ENCODE measurements around the gene SYCE3. TPM values are rescaled to one million over a fixed set of nuclear protein-coding genes. Genes with fewer than 3 reads are reported as not detected.
"Not testable (repeated sequence)": the region's sequence is repeated elsewhere in the genome, so short reads cannot be mapped to it uniquely, and the experiment has no call there.

The SYCE3 gene
- total RNA-seq: not detected in 2 replicates

DNA sequence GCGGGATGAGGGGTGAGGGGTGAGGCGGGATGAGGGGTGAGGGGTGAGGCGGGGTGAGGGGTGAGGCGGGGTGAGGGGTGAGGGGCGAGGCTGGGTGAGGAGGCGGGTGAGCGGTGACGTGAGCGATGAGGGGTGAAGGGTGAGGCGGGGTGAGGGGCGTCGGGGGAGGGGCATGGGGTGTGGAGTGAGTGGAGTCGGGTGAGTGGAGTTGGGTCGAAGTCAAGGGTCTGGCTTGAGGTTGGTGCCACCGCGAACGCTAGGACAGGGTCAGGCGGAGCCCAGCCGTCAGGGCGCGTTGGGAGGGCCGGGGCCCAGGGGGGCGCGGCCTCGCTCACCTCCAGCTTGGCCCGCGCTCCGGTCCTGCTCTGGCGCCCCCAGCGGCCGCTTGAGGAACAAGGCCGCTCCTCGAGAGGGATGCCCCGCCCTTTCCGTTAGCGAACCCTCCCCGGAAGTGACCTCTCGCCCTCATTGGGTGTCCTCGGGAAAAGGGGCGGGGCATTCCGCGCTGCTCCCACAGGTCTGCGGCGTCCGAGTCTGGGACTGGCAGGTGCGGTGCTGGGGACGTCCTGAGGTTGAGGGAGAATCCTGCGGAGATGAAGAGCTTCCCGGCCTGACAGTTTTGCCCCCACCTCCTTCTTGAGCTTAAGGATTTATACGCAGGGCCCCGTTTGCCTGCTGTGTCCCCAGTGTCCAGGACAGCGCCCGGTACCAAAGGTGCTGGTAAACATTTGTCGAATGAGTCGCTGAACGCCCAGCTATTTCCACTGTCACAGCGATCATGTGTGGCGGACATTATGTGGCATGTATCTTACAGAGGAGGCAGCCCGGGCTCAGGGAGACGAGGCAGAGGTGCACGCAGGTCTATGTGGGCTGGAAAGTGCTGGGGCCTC lies at the start of gene SYCE3:
TSS of gene SYCE3 (minus strand) at position 397 of the 890 bp plus-strand sequence. CDS start 6,514 bp downstream, outside the sequence.
- intact Hi-C loops (cut with micrococcal nuclease): loop anchor here (1.0 to 2.0 kb wide), 11 partner anchors 18 to 317 kb away; partner anchors contain the start of genes ARSA, CHKB, NCAPH2 and TUBGCP6

- intact Hi-C loops (cut with micrococcal nuclease): loop anchor here (2.0 kb wide), 1 partner anchor 49 kb away; the partner anchor contains the start of gene SYCE3
These were observed 49.4 kb upstream of the SYCE3 start for GRCh38 chr22:50612168-50612527.

- intact Hi-C loops (cut with micrococcal nuclease): loop anchor here (2.0 kb wide), 1 partner anchor 49 kb away; the partner anchor contains the start of gene SYCE3
These were observed 48.8 kb upstream of the SYCE3 start for GRCh38 chr22:50611341-50612060.

DNA sequence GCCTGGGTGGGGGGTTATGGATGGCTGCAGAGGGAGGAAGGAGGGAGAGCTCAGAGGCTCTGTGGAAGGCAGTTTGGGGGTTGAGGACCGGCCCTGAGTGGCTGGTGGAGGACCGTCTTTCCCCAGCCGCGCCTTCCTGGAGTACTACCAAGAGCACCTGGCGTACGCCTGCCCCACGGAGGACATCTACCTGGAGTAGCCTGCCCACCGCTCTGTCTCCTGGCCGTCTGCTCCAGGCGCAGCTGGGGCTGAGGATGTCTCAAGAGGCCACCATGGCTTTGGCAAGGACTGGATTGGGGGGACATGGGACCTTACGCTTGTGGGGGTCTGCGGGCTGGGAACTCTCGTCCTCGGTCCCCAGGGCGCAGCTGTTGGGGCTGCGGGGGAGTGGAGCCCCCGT lies 47.9 kb upstream of the SYCE3 start:
- intact Hi-C loops (cut with micrococcal nuclease): no loop called here

GRCh38 chr22:50610041-50610451 lies 47.3 kb upstream of the SYCE3 start:
- intact Hi-C loops (cut with micrococcal nuclease): no loop called here

GRCh38 chr22:50609599-50609998 lies 46.9 kb upstream of the SYCE3 start:
- intact Hi-C loops (cut with micrococcal nuclease): no loop called here

DNA sequence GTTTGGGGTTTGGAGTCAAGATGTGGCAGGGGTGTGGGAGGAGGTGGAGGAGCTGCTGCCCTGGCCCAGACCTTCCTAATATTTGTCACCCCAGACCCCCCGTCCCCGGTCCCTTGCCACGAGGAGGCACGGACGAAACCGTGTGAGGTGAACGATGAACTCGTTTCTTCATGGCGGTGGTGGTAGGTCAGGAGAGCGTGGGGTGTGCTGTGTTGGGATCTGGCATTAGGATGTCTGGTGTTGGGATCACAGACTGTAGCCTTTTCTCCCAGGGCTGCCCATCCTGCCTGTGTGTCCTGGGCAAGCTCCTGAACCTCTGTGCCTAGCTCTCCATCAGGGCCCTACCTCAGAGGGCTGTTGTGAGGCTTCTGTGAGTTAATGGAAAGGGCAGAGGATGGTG lies 46.3 kb upstream of the SYCE3 start:
- intact Hi-C loops (cut with micrococcal nuclease): no loop called here

GRCh38 chr22:50608058-50608840 lies 45.5 kb upstream of the SYCE3 start:
- intact Hi-C loops (cut with micrococcal nuclease): not testable (repeated sequence)

DNA sequence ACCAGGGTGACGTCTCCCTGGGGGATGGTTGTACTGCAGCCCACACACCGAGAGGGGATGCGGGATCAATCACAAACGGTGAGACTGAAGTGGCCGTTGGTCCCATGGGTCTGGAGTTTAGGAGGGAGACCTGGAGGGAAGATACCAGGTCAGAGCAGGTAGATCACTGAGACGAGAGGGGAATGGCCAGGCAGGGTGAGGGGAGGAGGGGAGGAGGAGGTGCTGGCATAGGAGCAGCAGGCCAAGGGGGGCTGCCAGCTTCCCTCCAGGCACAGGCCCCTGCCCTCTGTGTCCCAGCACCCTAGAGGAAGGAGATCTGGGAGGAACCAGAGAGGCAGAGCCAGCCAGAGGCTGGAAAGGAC lies 44.9 kb upstream of the SYCE3 start:
- intact Hi-C loops (cut with micrococcal nuclease): no loop called here

GRCh38 chr22:50606946-50607658 lies 44.4 kb upstream of the SYCE3 start:
- intact Hi-C loops (cut with micrococcal nuclease): no loop called here

DNA sequence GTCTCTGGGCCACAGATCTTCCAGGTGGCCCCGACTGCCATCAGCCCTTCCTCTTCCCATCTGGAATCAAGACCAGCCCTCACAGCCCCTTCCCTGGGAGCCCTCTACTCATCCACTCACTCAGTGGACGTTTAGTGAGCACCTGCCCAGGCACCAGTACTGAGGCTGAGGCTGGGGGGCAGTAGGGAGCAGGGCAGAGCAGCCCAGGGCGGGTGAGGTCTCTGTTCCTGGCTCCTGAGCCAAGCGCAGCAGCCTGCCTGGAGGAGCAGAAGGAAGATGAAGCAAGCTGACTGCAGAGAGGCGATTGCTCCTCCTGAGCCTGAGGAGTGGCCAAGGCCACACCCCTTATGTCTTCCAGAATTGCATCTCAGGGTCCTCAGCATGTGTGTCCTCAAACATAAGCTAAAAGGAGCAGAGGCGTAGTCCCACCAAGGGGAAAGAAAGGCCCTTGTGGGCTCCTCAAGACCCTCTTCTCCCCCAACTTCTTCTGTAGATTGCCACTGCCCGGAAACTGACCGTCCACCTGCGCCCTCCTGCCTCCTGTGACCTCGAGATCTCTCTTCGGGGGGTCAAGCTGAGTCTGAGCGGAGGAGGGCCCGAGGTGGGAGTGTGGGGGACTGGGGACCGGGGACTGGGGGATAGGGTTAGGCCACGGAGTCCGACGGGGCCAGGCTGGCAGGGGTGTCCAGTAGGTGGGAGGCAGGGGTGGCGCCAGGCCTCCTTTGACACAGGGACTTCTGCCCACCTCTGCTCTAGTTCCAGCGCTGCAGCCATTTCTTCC lies 43.6 kb upstream of the SYCE3 start:
- intact Hi-C loops (cut with micrococcal nuclease): no loop called here

GRCh38 chr22:50605613-50606074 lies 42.9 kb upstream of the SYCE3 start:
- intact Hi-C loops (cut with micrococcal nuclease): no loop called here

GRCh38 chr22:50605002-50605612 lies 42.4 kb upstream of the SYCE3 start:
- intact Hi-C loops (cut with micrococcal nuclease): no loop called here

GRCh38 chr22:50604256-50605001 lies 41.7 kb upstream of the SYCE3 start:
- intact Hi-C loops (cut with micrococcal nuclease): no loop called here

DNA sequence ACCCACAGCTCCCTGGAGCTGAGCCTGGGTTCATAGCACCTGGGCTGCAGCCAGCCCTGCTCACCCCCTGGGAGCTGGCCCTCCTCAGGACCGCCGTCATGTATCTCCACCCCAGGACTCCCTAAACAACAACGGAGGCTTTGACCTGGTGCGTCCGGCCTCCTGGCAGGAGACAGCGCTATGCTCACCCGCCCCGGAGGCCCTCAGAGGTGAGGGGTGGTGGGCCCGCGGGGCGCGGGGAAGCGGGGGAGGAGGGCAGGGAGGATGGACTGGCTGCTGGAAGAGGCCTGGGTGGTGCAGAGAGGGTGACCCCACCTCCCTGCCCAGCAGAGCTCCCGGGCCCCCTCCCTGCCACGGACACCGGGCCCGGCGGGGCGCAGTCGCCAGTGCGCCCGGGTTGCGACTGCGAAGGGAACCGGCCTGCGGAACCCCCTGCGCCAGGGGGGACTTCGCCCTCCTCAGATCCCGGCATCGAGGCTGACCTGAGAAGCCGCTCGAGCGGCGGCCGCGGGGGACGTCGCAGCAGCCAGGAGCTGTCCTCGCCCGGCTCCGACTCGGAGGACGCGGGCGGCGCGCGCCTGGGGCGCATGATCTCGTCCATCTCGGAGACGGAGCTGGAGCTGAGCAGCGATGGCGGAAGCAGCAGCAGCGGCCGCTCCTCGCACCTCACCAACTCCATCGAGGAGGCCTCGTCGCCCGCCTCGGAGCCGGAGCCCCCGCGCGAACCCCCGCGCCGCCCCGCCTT lies 41.0 kb upstream of the SYCE3 start:
- intact Hi-C loops (cut with micrococcal nuclease): no loop called here

GRCh38 chr22:50602338-50602700 lies 39.6 kb upstream of the SYCE3 start:
- intact Hi-C loops (cut with micrococcal nuclease): no loop called here

- intact Hi-C loops (cut with micrococcal nuclease): no loop called here
These were observed 39.1 kb upstream of the SYCE3 start for GRCh38 chr22:50601669-50602337.
